K562 (cell line): Measurements from ENCODE around the gene RMI1. TPM values are rescaled to one million over a fixed set of nuclear protein-coding genes. Genes with fewer than 3 reads are reported as not detected.

Experiments
- CBFB ChIP-seq: sonication (generic); formaldehyde crosslinking; IDR thresholded peaks from 2 replicates; pipeline ENCODE4 v1.4.0; 2020; ENCODE audit warnings: mild to moderate bottlenecking, missing genetic modification reagents
- CBX5 ChIP-seq: IDR thresholded peaks from 2 replicates; pipeline ENCODE4 v1.6.1; 2014; ENCODE audit warnings: low read depth, borderline replicate concordance
- E2F1 ChIP-seq: sonication (generic); formaldehyde crosslinking; IDR thresholded peaks from 2 replicates; pipeline ENCODE4 v1.8.1; 2023; ENCODE audit warnings: mild to moderate bottlenecking, missing genetic modification reagents, moderate library complexity
- ETV5 ChIP-seq: sonication (generic); formaldehyde crosslinking; IDR thresholded peaks from 2 replicates; pipeline ENCODE4 v1.4.0; 2020; ENCODE audit warnings: low read depth, mild to moderate bottlenecking, missing genetic modification reagents
- ETV6 ChIP-seq, 3 experiments: fragments of 150-350 bp in 1 of 3; sonication (generic) in 1 of 3; formaldehyde crosslinking in 1 of 3; IDR thresholded peaks; 2 replicates each; pipeline versions ENCODE4 v1.6.1 to v1.8.0; 2014 to 2022; ENCODE audit warnings: borderline replicate concordance in 2 of 3, low read depth in 2 of 3, antibody characterized with exemption in 1 of 3, low read length in 1 of 3, mild to moderate bottlenecking in 1 of 3, missing genetic modification reagents in 1 of 3
- HIVEP1 ChIP-seq: fragments of 250-450 bp; sonication (Bioruptor Pico); IDR thresholded peaks from 2 replicates; pipeline ENCODE4 v1.4.0; 2020; ENCODE audit warnings: mild to moderate bottlenecking
- HMBOX1 ChIP-seq: sonication (generic); IDR thresholded peaks from 2 replicates; pipeline ENCODE4 v1.6.1; 2016
- HNRNPLL ChIP-seq: fragments of 200-400 bp; formaldehyde crosslinking; IDR thresholded peaks from 2 replicates; pipeline ENCODE4 v1.6.1; 2017; ENCODE audit warnings: low read length, low read depth, mild to moderate bottlenecking; ENCODE audit not compliant: poor library complexity, severe bottlenecking
- ILF3 ChIP-seq: fragments of 450-650 bp; IDR thresholded peaks from 2 replicates; pipeline ENCODE4 v1.6.1; 2018; ENCODE audit warnings: antibody characterized with exemption, mild to moderate bottlenecking, moderate library complexity, borderline replicate concordance
- JUND ChIP-seq, 2 experiments: IDR thresholded peaks; 2 replicates in 1 of 2; 3 replicates in 1 of 2; pipeline ENCODE4 v1.6.1; 2011; ENCODE audit warnings: borderline replicate concordance in 2 of 2, low read depth in 2 of 2, low read length in 2 of 2, improper control_type of control experiment in 1 of 2, missing biosample characterization in 1 of 2, missing genetic modification characterization in 1 of 2, missing genetic modification reagents in 1 of 2
- LCOR ChIP-seq: sonication (generic); formaldehyde crosslinking; IDR thresholded peaks from 2 replicates; pipeline ENCODE4 v1.8.0; 2022; ENCODE audit warnings: mild to moderate bottlenecking, missing genetic modification reagents
- MIER1 ChIP-seq: fragments of 450-650 bp; IDR thresholded peaks from 2 replicates; pipeline ENCODE4 v1.6.1; 2016; ENCODE audit warnings: antibody characterized with exemption, mild to moderate bottlenecking, low read depth
- MTF1 ChIP-seq: fragments of 250-450 bp; sonication (Bioruptor Pico); IDR thresholded peaks from 2 replicates; pipeline ENCODE4 v1.9.0; 2021; ENCODE audit warnings: moderate library complexity, mild to moderate bottlenecking, inconsistent platforms, borderline replicate concordance
- MYBL2 ChIP-seq, 2 experiments: fragments of 450-650 bp in 1 of 2; sonication (generic) in 1 of 2; formaldehyde crosslinking in 1 of 2; IDR thresholded peaks; 2 replicates each; pipeline versions ENCODE4 v1.6.1 to v1.8.1; 2017 to 2022; ENCODE audit warnings: borderline replicate concordance in 1 of 2, inconsistent platforms in 1 of 2, low read depth in 1 of 2, mild to moderate bottlenecking in 1 of 2, missing genetic modification reagents in 1 of 2, moderate library complexity in 1 of 2
- NCOR1 ChIP-seq: fragments of 450-650 bp; IDR thresholded peaks from 2 replicates; pipeline ENCODE4 v1.6.1; 2016; ENCODE audit warnings: mild to moderate bottlenecking, moderate library complexity
- NR3C1 ChIP-seq: sonication (generic); formaldehyde crosslinking; IDR thresholded peaks from 2 replicates; pipeline ENCODE4 v1.8.1; 2022; ENCODE audit warnings: missing genetic modification reagents
- PHB ChIP-seq: fragments of 250-450 bp; sonication (Bioruptor Pico); IDR thresholded peaks from 2 replicates; pipeline ENCODE4 v1.5.0; 2021
- PHF20 ChIP-seq: fragments of 450-650 bp; IDR thresholded peaks from 2 replicates; pipeline ENCODE4 v1.6.1; 2018; ENCODE audit not compliant: partially characterized antibody
- PRMT5 ChIP-seq: sonication (generic); formaldehyde crosslinking; IDR thresholded peaks from 2 replicates; pipeline ENCODE4 v1.5.0; 2020; ENCODE audit warnings: missing genetic modification reagents
- ZNF282 ChIP-seq: sonication (generic); formaldehyde crosslinking; IDR thresholded peaks from 2 replicates; pipeline ENCODE4 v1.8.1; 2023; ENCODE audit warnings: missing genetic modification reagents
- ZNF384 ChIP-seq: IDR thresholded peaks from 2 replicates; pipeline ENCODE4 v1.6.1; 2012; ENCODE audit warnings: low read depth, low read length, improper control_type of control experiment
- ZNF431 ChIP-seq: sonication (generic); formaldehyde crosslinking; IDR thresholded peaks from 2 replicates; pipeline ENCODE4 v1.8.0; 2022; ENCODE audit warnings: mild to moderate bottlenecking, missing genetic modification reagents
- ZNF75A ChIP-seq: fragments of 450-650 bp; formaldehyde crosslinking; IDR thresholded peaks from 2 replicates; pipeline ENCODE4 v1.4.0; 2020; ENCODE audit warnings: mild to moderate bottlenecking
- polyA plus RNA-seq, 8 experiments: library from polyadenylated mRNA; depleted of rRNA in 4 of 8; stranded (reverse) in 5 of 8; unstranded in 3 of 8; fragments of >200 nt; fragmentation: Nextera tagmentation in 2 of 8; fragmentation: Illumina TruSeq in 1 of 8; extraction: Ambion mirVana in 2 of 8; extraction: Trizol in 1 of 8; gene quantifications; 2 replicates each; pipeline versions ENCODE4 v1.2.1 to v1.2.3, GENCODE V29; 2011 to 2014; ENCODE audit warnings: inconsistent platforms in 1 of 8, missing spikeins in 1 of 8
- total RNA-seq, 7 experiments: library from RNA; depleted of rRNA in 6 of 7; stranded (reverse); fragments of >200 nt in 6 of 7; fragmentation: Illumina TruSeq in 2 of 7; extraction: Trizol in 2 of 7; gene quantifications; 2 replicates each; pipeline versions ENCODE4 v1.2.1 to v1.2.3, GENCODE V29; 2011 to 2021; ENCODE audit warnings: low replicate concordance in 1 of 7
- TF ChIP-seq, protein P1 (sequence below): fragments of 450-650 bp; formaldehyde crosslinking; IDR thresholded peaks from 2 replicates; pipeline ENCODE4 v1.4.0; 2020; ENCODE audit warnings: mild to moderate bottlenecking, moderate library complexity

RMI1 gene
- total and polyA plus RNA-seq, 9 of the 15 experiments (the other 6 are each of a cell fraction or from before 2014, with no cell fraction given) = 3.0 to 17.4 (median 10.6) TPM

DNA sequence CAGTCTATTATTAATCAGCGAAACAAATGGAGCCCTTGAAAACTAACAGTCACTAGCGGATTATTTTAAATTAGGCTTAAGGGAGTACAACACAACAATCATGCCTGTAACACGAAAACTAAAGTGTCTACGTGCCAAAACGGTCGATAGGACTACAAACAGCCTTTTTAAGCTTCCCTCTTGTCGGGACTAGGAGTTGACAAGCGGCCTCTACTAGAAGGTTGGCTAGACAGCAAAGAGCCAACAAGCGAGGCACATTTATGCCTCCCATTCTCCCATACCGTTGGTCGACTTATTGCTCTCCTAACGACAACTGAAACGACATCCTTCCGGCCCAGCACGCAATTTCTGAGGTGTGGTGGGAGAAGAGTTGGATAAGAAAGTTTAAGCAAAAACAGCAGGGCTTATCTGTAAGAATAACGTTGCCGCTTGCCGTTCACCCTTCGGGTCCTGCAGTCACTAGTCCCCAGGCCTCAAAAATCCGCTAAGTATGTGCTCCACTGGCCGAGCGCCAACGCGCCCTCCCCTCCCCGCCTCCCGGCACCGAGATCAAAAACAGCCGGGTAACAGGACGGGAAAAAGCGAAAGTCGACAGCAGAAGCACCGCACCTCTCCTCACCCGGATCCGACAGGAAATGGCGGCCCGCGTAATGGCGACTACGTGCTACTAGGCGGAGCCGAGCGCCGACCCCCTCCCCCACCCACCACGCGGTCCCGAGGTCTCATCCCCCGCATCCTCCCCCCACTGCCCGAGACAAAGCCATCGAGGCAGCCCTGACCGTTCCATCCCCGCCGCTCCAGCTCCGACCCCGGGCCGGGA, 1.4 kb upstream of the RMI1 start (continued):
- 0 out of 2 replicates have a peak, but pooled peaks have one; percentile 12 for TF ChIP-seq JUND (IDR thresholded peaks at IDR 0.05; ENCODE audit: borderline replicate concordance, low read depth, low read length)
- TF ChIP-seq JUND (tag; IDR thresholded peaks at IDR 0.05; ENCODE audit: borderline replicate concordance, low read depth, low read length) = no peak
- TF ChIP-seq PRMT5 (CRISPR knock-in tag) = no peak
- no peak for TF ChIP-seq ZNF282
- no peak for TF ChIP-seq ZNF431 (CRISPR knock-in tag)
- no peak for TF ChIP-seq HNRNPLL
- TF ChIP-seq CBX5 = no peak
- no peak for TF ChIP-seq ETV6 (IDR thresholded peaks at IDR 0.05; ENCODE audit: borderline replicate concordance in 1 of 2, low read depth in 2 of 2, low read length in 1 of 2)
- TF ChIP-seq ETV6 (CRISPR knock-in tag; IDR thresholded peaks at IDR 0.05; ENCODE audit: borderline replicate concordance) = 0 out of 2 replicates have a peak, but pooled peaks have one; percentile 26
- TF ChIP-seq HMBOX1 = peak; percentile 64
- TF ChIP-seq, protein P1, sequence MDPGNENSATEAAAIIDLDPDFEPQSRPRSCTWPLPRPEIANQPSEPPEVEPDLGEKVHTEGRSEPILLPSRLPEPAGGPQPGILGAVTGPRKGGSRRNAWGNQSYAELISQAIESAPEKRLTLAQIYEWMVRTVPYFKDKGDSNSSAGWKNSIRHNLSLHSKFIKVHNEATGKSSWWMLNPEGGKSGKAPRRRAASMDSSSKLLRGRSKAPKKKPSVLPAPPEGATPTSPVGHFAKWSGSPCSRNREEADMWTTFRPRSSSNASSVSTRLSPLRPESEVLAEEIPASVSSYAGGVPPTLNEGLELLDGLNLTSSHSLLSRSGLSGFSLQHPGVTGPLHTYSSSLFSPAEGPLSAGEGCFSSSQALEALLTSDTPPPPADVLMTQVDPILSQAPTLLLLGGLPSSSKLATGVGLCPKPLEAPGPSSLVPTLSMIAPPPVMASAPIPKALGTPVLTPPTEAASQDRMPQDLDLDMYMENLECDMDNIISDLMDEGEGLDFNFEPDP (CRISPR knock-in tag) = no peak
- no peak for TF ChIP-seq ZNF384
- peak; percentile 11; the same call in 1 of the 2 replicates for TF ChIP-seq NCOR1
- TF ChIP-seq MYBL2 (IDR thresholded peaks at IDR 0.05; ENCODE audit: low read depth) = no peak
- TF ChIP-seq MYBL2 (CRISPR knock-in tag; IDR thresholded peaks at IDR 0.05; ENCODE audit: borderline replicate concordance) = no peak
- TF ChIP-seq NR3C1 (CRISPR knock-in tag) = no peak
- no peak for TF ChIP-seq LCOR
- TF ChIP-seq HIVEP1 = no peak
- no peak for TF ChIP-seq CBFB (CRISPR knock-in tag)
- no peak for TF ChIP-seq ZNF75A (CRISPR knock-in tag)
- no peak for TF ChIP-seq E2F1
- no peak for TF ChIP-seq MTF1
- no peak for TF ChIP-seq ETV5 (CRISPR knock-in tag)
- no peak for TF ChIP-seq PHB (CRISPR knock-in tag)
- TF ChIP-seq MIER1 = no peak
- TF ChIP-seq PHF20 = no peak
- TF ChIP-seq ILF3 = no peak
